GM12878 (cell line): Measurements from ENCODE around the gene RAB29. TPM values are rescaled to one million over a fixed set of nuclear protein-coding genes. Genes with fewer than 3 reads are reported as not detected.
"Not testable (repeated sequence)": the region's sequence is repeated elsewhere in the genome, so short reads cannot be mapped to it uniquely, and the experiment has no call there.

Experiments used
- ATAC-seq: fragments of 200-7000 bp; cut with Tn5 transposase; 3 replicates; pipeline ENCODE4 v1.9.1; 2020; ENCODE audit warnings: mild to moderate bottlenecking, moderate library complexity
- BruUV-seq: library from RNA; stranded (reverse); fragments of 400-500 nt; replicated peaks from 2 replicates; lab custom pipeline; 2021; lab: Mats Ljungman, UMichigan
- CTCF ChIA-PET: fragments of 300-600 bp; sonication (Branson Sonifier 250); formaldehyde crosslinking; extraction: SDS; loops from one replicate; lab custom pipeline; 2021; ENCODE audit warnings: inconsistent platforms; lab: Yijun Ruan, JAX
- POLR2A ChIA-PET: fragments of 350-600 bp; formaldehyde crosslinking; extraction: SDS; loops from one replicate; lab custom pipeline; 2021; ENCODE audit warnings: inconsistent platforms; lab: Charles Lee
- RAD21 ChIA-PET: fragments of 300-600 bp; sonication (Branson Sonifier 250); formaldehyde crosslinking; loops from one replicate; lab custom pipeline; 2023; ENCODE audit warnings: antibody characterized with exemption; ENCODE audit not compliant: unreplicated experiment; lab: Charles Lee
- SMC1A ChIA-PET: fragments of 300-600 bp; sonication (Branson Sonifier 250); formaldehyde crosslinking; loops from one replicate; lab custom pipeline; 2023; ENCODE audit not compliant: unreplicated experiment, uncharacterized antibody; lab: Charles Lee
- DNase-seq: peaks from one replicate; pipeline ENCODE4 v3.0.0-alpha.2; 2011; ENCODE audit warnings: low read depth, low spot score
- FAIRE-seq: peaks from 3 replicates; lab custom pipeline; 2011; peaks lifted over from hg19 to GRCh38; lab: Jason Lieb, UNC
- H2AFZ ChIP-seq: 2 replicates; pipeline ENCODE4 v1.6.0; 2011; ENCODE audit warnings: low read depth, low read length, control low read depth; ENCODE audit not compliant: control insufficient read depth
- H3K27ac ChIP-seq: 2 replicates; pipeline ENCODE4 v1.5.1; 2011; ENCODE audit warnings: control low read depth; ENCODE audit not compliant: control insufficient read depth, insufficient read depth
- H3K27me3 ChIP-seq, 2 experiments: replicated peaks in 1 of 2; 2 replicates each; pipeline versions ENCODE4 v1.6.0 to v1.6.1; 2011; ENCODE audit warnings: low read length in 1 of 2; ENCODE audit not compliant: control insufficient read depth in 2 of 2, insufficient read depth in 2 of 2
- H3K36me3 ChIP-seq, 2 experiments: 2 replicates each; pipeline ENCODE4 v1.5.1; 2011; ENCODE audit warnings: low read length in 1 of 2; ENCODE audit not compliant: control insufficient read depth in 2 of 2, insufficient read depth in 2 of 2
- H3K4me1 ChIP-seq: 2 replicates; pipeline ENCODE4 v1.6.1; 2011; ENCODE audit warnings: mild to moderate bottlenecking, low read length, moderate library complexity, mixed read lengths; ENCODE audit not compliant: control insufficient read depth, insufficient read depth
- H3K4me2 ChIP-seq: 2 replicates; pipeline ENCODE4 v1.6.0; 2011; ENCODE audit warnings: control low read depth; ENCODE audit not compliant: control insufficient read depth, insufficient read depth
- H3K4me3 ChIP-seq: fragments of 200-600 bp; sonication (generic); 2 replicates; pipeline ENCODE4 v1.5.1; 2016
- H3K79me2 ChIP-seq: 2 replicates; pipeline ENCODE4 v1.6.0; 2011; ENCODE audit warnings: low read length; ENCODE audit not compliant: control insufficient read depth, insufficient read depth
- H3K9ac ChIP-seq: 2 replicates; pipeline ENCODE4 v1.8.0; 2011; ENCODE audit warnings: low read length, control low read depth, mixed read lengths; ENCODE audit not compliant: control insufficient read depth, insufficient read depth
- H3K9me3 ChIP-seq: replicated peaks from 3 replicates; pipeline ENCODE4 v1.5.1; 2011; ENCODE audit warnings: mild to moderate bottlenecking, low read length; ENCODE audit not compliant: control insufficient read depth, insufficient read depth
- H4K20me1 ChIP-seq: 2 replicates; pipeline ENCODE4 v1.6.0; 2011; ENCODE audit not compliant: control insufficient read depth, insufficient read depth
- ASH2L ChIP-seq: fragments of 300-600, 200-600 bp; sonication (generic); IDR thresholded peaks from 2 replicates; pipeline ENCODE4 v1.6.1; 2017; ENCODE audit warnings: low read depth, mild to moderate bottlenecking, borderline replicate concordance
- MEF2B ChIP-seq: fragments of 450-650 bp; IDR thresholded peaks from 2 replicates; pipeline ENCODE4 v1.6.1; 2018; ENCODE audit warnings: mild to moderate bottlenecking, moderate library complexity; ENCODE audit not compliant: partially characterized antibody, poor library complexity, severe bottlenecking
- WGBS: methylation state at CpG from one replicate; pipeline ENCODE4 v1.1.6; 2016; ENCODE audit warnings: low lambda C conversion rate; ENCODE audit not compliant: insufficient replicate concordance, insufficient coverage; ENCODE audit errors: missing lambda C conversion rate; 5-methylcytosine and 5-hydroxymethylcytosine counted together
- in situ Hi-C: fragments of 300-500 bp; cut with MboI; formaldehyde crosslinking; loops from 9 replicates; pipeline ENCODE4 v1.14.3; 2018; ENCODE audit warnings: mixed read lengths
- intact Hi-C: fragments of 100-400 bp; cut with micrococcal nuclease; formaldehyde crosslinking; loops from one replicate; pipeline ENCODE4 v1.14.2; 2022; ENCODE audit not compliant: unreplicated experiment
- polyA plus RNA-seq, 11 experiments: library from polyadenylated mRNA; depleted of rRNA in 4 of 11; unstranded in 6 of 11; stranded (reverse) in 5 of 11; fragments of >200 nt; fragmentation: Nextera tagmentation in 4 of 11; fragmentation: Illumina TruSeq in 1 of 11; extraction: Ambion mirVana in 4 of 11; extraction: Trizol in 1 of 11; gene quantifications; 1 replicate in 1 of 11; 2 replicates in 10 of 11; pipeline versions ENCODE4 v1.2.1 to v1.2.3, GENCODE V29; 2011 to 2016; ENCODE audit warnings: inconsistent platforms in 2 of 11, missing spikeins in 2 of 11, low read depth in 1 of 11
- total RNA-seq, 4 experiments: library from RNA; depleted of rRNA in 3 of 4; stranded (reverse); fragments of >200 nt in 3 of 4; fragmentation: Illumina TruSeq in 1 of 4; extraction: Trizol in 1 of 4; gene quantifications; 2 replicates each; pipeline versions ENCODE4 v1.2.1 to v1.2.3, GENCODE V29; 2013 to 2021
- TF ChIP-seq, protein P1 (sequence below): fragments of 450-650 bp; IDR thresholded peaks from 2 replicates; pipeline ENCODE4 v1.6.1; 2016; ENCODE audit warnings: mild to moderate bottlenecking

RAB29 gene
- total and polyA plus RNA-seq, 10 of the 15 experiments (the other 5 are each of a cell fraction or from before 2014, with no cell fraction given) = 11.7 to 74.5 (median 15.0) TPM

DNA sequence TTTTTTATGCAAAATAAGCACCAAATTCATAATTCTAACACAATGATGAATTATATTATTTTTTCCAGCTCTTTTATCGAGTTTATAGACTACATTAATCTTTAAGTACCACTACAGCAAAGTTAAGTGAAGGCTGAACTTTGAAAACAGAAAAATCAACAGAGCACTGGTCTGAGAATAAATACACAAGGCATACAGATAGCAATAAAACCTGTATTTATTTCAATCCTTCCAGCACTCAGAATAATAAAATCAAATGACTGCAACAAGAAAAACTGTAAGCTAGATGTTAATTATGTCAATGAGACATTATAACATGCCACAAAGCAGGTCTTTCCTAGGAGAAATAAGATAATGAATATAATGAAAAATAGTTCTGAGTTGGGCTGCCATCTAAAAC is 49.8 kb downstream of the RAB29 start (continued):
- TF ChIP-seq, protein P1, sequence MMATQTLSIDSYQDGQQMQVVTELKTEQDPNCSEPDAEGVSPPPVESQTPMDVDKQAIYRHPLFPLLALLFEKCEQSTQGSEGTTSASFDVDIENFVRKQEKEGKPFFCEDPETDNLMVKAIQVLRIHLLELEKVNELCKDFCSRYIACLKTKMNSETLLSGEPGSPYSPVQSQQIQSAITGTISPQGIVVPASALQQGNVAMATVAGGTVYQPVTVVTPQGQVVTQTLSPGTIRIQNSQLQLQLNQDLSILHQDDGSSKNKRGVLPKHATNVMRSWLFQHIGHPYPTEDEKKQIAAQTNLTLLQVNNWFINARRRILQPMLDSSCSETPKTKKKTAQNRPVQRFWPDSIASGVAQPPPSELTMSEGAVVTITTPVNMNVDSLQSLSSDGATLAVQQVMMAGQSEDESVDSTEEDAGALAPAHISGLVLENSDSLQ = no peak
- TF ChIP-seq ASH2L = no peak
- TF ChIP-seq MEF2B = no peak

DNA sequence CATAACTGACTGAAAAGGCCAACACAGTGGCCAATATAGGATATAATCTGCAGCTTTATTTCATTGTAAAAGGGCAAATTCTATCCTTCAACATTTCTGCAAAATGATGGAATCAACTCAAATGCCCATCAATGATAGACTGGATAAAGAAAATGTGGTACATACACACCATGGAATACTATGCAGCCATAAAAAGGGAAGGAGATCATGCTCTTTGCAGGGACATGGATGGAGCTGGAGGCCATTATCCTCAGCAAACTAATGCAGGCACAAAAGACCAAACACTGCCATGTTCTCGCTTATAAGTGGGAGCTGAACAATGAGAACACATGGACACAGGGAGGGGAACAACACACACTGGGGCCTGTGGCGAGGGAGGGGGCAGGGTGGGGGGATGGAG is 54.5 kb downstream of the RAB29 start:
- DNase-seq, H3K27ac ChIP-seq, BruUV-seq, H3K79me2 ChIP-seq, H3K9me3 ChIP-seq, H3K27me3 ChIP-seq, FAIRE-seq, ATAC-seq, H3K4me3 ChIP-seq, H4K20me1 ChIP-seq, H3K4me1 ChIP-seq, in situ Hi-C loops, H3K4me2 ChIP-seq, H3K9ac ChIP-seq, H2AFZ ChIP-seq, intact Hi-C loops: not testable (repeated sequence)
- CTCF ChIA-PET = interaction anchor here (1.0 to 6.1 kb wide), 6 partner anchors 10 to 128 kb away, joined by 3 to 59 read pairs (median 4); no protein-coding TSS in a partner anchor
- H3K36me3 ChIP-seq = peaks cover 5 to 29% of the 10 kb centered on the region in 2 experiments
- SMC1A ChIA-PET = interaction anchor here (1.0 to 7.6 kb wide), 7 partner anchors 8 to 88 kb away, joined by 3 to 66 read pairs (median 5); no protein-coding TSS in a partner anchor
- POLR2A ChIA-PET = interaction anchor here (0.6 to 0.7 kb wide), 2 partner anchors 17 to 28 kb away, joined by 3 to 4 read pairs; no protein-coding TSS in a partner anchor
- WGBS = 100% methylated on average over 1 of the region's 2 CpGs
- RAD21 ChIA-PET = interaction anchor here (0.6 to 1.8 kb wide), 2 partner anchors 62 to 79 kb away, joined by 5 to 6 read pairs; no protein-coding TSS in a partner anchor
